HG02610 (cell line): Measurements from ENCODE around the gene MLPH.

Experiments used
- ATAC-seq: cut with Tn5 transposase; IDR thresholded peaks from one replicate; pipeline ENCODE4 v1.9.1; 2021; ENCODE audit warnings: mild to moderate bottlenecking, moderate library complexity; ENCODE audit not compliant: unreplicated experiment

The MLPH gene

GRCh38 chr2:237563816-237564215, 76.8 kb downstream of the MLPH start:
- no peak for ATAC-seq

- ATAC-seq: no peak
Measured at GRCh38 chr2:237564526-237565131, 77.6 kb downstream of the MLPH start.

GRCh38 chr2:237565974-237566373, 78.9 kb downstream of the MLPH start:
- ATAC-seq: no peak

- ATAC-seq: no peak
Measured at GRCh38 chr2:237566401-237567235, 79.6 kb downstream of the MLPH start, which contains the start of gene PRLH. PRLH (plus strand) TSS chr2:237566574; CDS start chr2:237566574, 0 bp downstream.

GRCh38 chr2:237567276-237568029, 80.4 kb downstream of the MLPH start:
- ATAC-seq: no peak

GRCh38 chr2:237568121-237568660, 81.1 kb downstream of the MLPH start:
- no peak for ATAC-seq

- no peak for ATAC-seq
Measured at GRCh38 chr2:237569041-237569440, 82.0 kb downstream of the MLPH start.

GRCh38 chr2:237569896-237570295, 82.8 kb downstream of the MLPH start:
- no peak for ATAC-seq

- ATAC-seq: no peak
Measured at GRCh38 chr2:237570776-237571335, 83.8 kb downstream of the MLPH start.

- no peak for ATAC-seq
Measured at GRCh38 chr2:237571551-237571950, 84.5 kb downstream of the MLPH start.

- ATAC-seq: peak; percentile 79
Measured at GRCh38 chr2:237572021-237572741, 85.1 kb downstream of the MLPH start.

- ATAC-seq: no peak
Measured at GRCh38 chr2:237572742-237573101, 85.7 kb downstream of the MLPH start.

- no peak for ATAC-seq
Measured at GRCh38 chr2:237573721-237574415, 86.8 kb downstream of the MLPH start.

GRCh38 chr2:237574467-237574866, 87.4 kb downstream of the MLPH start:
- no peak for ATAC-seq

GRCh38 chr2:237574894-237575868, 88.1 kb downstream of the MLPH start:
- ATAC-seq: no peak

- no peak for ATAC-seq
Measured at GRCh38 chr2:237575869-237576862, 89.1 kb downstream of the MLPH start.

GRCh38 chr2:237576974-237577373, 89.9 kb downstream of the MLPH start:
- no peak for ATAC-seq
